NCI-H774 (cell line): Measurements from ENCODE around the gene PPP1R2.
"Not testable (repeated sequence)": the region's sequence is repeated elsewhere in the genome, so short reads cannot be mapped to it uniquely, and the experiment has no call there.

Experiments
- DNase-seq: peaks from one replicate; lab custom pipeline; 2025; lab: John Stamatoyannopoulos, UW

PPP1R2 gene

GRCh38 chr3:195542698-195543499, at the start of gene PPP1R2:
Gene PPP1R2 (minus strand): TSS chr3:195543325. CDS start chr3:195543025, 300 bp downstream.
- peak; percentile 96 for DNase-seq

- no peak for DNase-seq
Measured at GRCh38 chr3:195591852-195592251, 48.7 kb upstream of the PPP1R2 start.

GRCh38 chr3:195591220-195591619, 48.1 kb upstream of the PPP1R2 start:
- no peak for DNase-seq

GRCh38 chr3:195590381-195590780, 47.3 kb upstream of the PPP1R2 start:
- not testable (repeated sequence) for DNase-seq

GRCh38 chr3:195589796-195590195, 46.7 kb upstream of the PPP1R2 start:
- not testable (repeated sequence) for DNase-seq

- no peak for DNase-seq
Measured at GRCh38 chr3:195587824-195588223, 44.7 kb upstream of the PPP1R2 start.

- no peak for DNase-seq
Measured at GRCh38 chr3:195587406-195587805, 44.3 kb upstream of the PPP1R2 start.

- DNase-seq = no peak
Measured at GRCh38 chr3:195584543-195584870, 41.4 kb upstream of the PPP1R2 start.

- DNase-seq = peak; percentile 35
Measured at GRCh38 chr3:195583831-195584542, 40.9 kb upstream of the PPP1R2 start, which contains the start of gene APOD. Gene APOD (minus strand): TSS chr3:195583940. CDS start chr3:195579461, 4,479 bp downstream.

- no peak for DNase-seq
Measured at GRCh38 chr3:195582947-195583346, 39.8 kb upstream of the PPP1R2 start.

GRCh38 chr3:195580744-195581443, 37.8 kb upstream of the PPP1R2 start:
- DNase-seq = no peak

- no peak for DNase-seq
Measured at GRCh38 chr3:195579281-195579680, 36.2 kb upstream of the PPP1R2 start.

- DNase-seq = no peak
Measured at GRCh38 chr3:195578565-195578964, 35.4 kb upstream of the PPP1R2 start.

- no peak for DNase-seq
Measured at GRCh38 chr3:195577645-195578177, 34.6 kb upstream of the PPP1R2 start.

- DNase-seq = no peak
Measured at GRCh38 chr3:195574497-195575304, 31.6 kb upstream of the PPP1R2 start.

- no peak for DNase-seq
Measured at GRCh38 chr3:195573611-195574496, 30.7 kb upstream of the PPP1R2 start.

- DNase-seq = no peak
Measured at GRCh38 chr3:195571361-195571760, 28.2 kb upstream of the PPP1R2 start.

- no peak for DNase-seq
Measured at GRCh38 chr3:195570912-195571311, 27.8 kb upstream of the PPP1R2 start.

- DNase-seq = no peak
Measured at GRCh38 chr3:195570344-195570743, 27.2 kb upstream of the PPP1R2 start.

GRCh38 chr3:195568630-195569029, 25.5 kb upstream of the PPP1R2 start:
- DNase-seq = no peak

GRCh38 chr3:195566797-195567196, 23.7 kb upstream of the PPP1R2 start:
- no peak for DNase-seq
